GM23338 (cell line): ENCODE results near the gene ZNRF2. TPM values are rescaled to one million over a fixed set of nuclear protein-coding genes. Genes with fewer than 3 reads are reported as not detected.
"Not testable (repeated sequence)": the region's sequence is repeated elsewhere in the genome, so short reads cannot be mapped to it uniquely, and the experiment has no call there.

Experiments used
- ATAC-seq: fragments of 200-7000 bp; cut with Tn5 transposase; 3 replicates; pipeline ENCODE4 v1.9.1; 2020
- DNase-seq: peaks from one replicate; pipeline ENCODE4 v3.0.0-alpha.2; 2015; ENCODE audit warnings: low spot score
- H2AFZ ChIP-seq: fragments of 200-600 bp; sonication (generic); 2 replicates; pipeline ENCODE4 v1.8.0; 2016; ENCODE audit warnings: antibody characterized with exemption, mild to moderate bottlenecking, moderate library complexity
- H3F3A ChIP-seq: fragments of 200-600 bp; sonication (generic); replicated peaks from 2 replicates; pipeline ENCODE4 v1.8.0; 2017; ENCODE audit warnings: antibody characterized with exemption, mixed run types, low read depth
- H3K27ac ChIP-seq: fragments of 200-600 bp; sonication (generic); 2 replicates; pipeline ENCODE4 v1.6.1; 2016; ENCODE audit warnings: low read depth
- H3K27me3 ChIP-seq: fragments of 200-600 bp; sonication (generic); 2 replicates; pipeline ENCODE4 v1.8.0; 2016; ENCODE audit warnings: mild to moderate bottlenecking, mixed run types, moderate library complexity; ENCODE audit not compliant: insufficient read depth
- H3K36me3 ChIP-seq: fragments of 200-600 bp; sonication (generic); 2 replicates; pipeline ENCODE4 v1.8.0; 2016; ENCODE audit warnings: mild to moderate bottlenecking; ENCODE audit not compliant: insufficient read depth
- H3K4me1 ChIP-seq: fragments of 200-600 bp; sonication (generic); 2 replicates; pipeline ENCODE4 v1.8.0; 2016; ENCODE audit warnings: mild to moderate bottlenecking, moderate library complexity; ENCODE audit not compliant: insufficient read depth
- H3K4me2 ChIP-seq: fragments of 200-600 bp; sonication (generic); 2 replicates; pipeline ENCODE4 v1.7.1; 2017; ENCODE audit warnings: mixed run types
- H3K4me3 ChIP-seq: fragments of 200-600 bp; sonication (generic); 2 replicates; pipeline ENCODE4 v1.6.1; 2016; ENCODE audit warnings: mixed run types
- H3K79me2 ChIP-seq: fragments of 200-600 bp; sonication (generic); replicated peaks from 2 replicates; pipeline ENCODE4 v1.8.0; 2017; ENCODE audit warnings: mild to moderate bottlenecking; ENCODE audit not compliant: insufficient read depth
- H3K9me2 ChIP-seq: fragments of 200-600 bp; sonication (generic); 2 replicates; pipeline ENCODE4 v1.8.0; 2017; ENCODE audit not compliant: insufficient read depth
- H4K20me1 ChIP-seq: fragments of 200-600 bp; sonication (generic); replicated peaks from 2 replicates; pipeline ENCODE4 v1.8.0; 2017; ENCODE audit warnings: mild to moderate bottlenecking; ENCODE audit not compliant: insufficient read depth
- H3K27ac Mint-ChIP-seq: 2 replicates; pipeline ENCODE4 v1.8.0; 2020; ENCODE audit warnings: inconsistent platforms, mild to moderate bottlenecking, moderate library complexity, mixed read lengths
- H3K27me3 Mint-ChIP-seq: 3 replicates; pipeline ENCODE4 v1.8.0; 2022; ENCODE audit warnings: low read depth, mild to moderate bottlenecking, moderate library complexity, mixed read lengths, inconsistent platforms; ENCODE audit not compliant: insufficient read depth, poor library complexity
- H3K36me3 Mint-ChIP-seq: 3 replicates; pipeline ENCODE4 v1.8.0; 2021; ENCODE audit warnings: low read depth, mild to moderate bottlenecking, inconsistent platforms, moderate library complexity, mixed read lengths
- H3K4me1 Mint-ChIP-seq: 3 replicates; pipeline ENCODE4 v1.8.0; 2020; ENCODE audit warnings: mild to moderate bottlenecking, inconsistent platforms, mixed read lengths
- H3K4me3 Mint-ChIP-seq: 3 replicates; pipeline ENCODE4 v1.8.0; 2021; ENCODE audit warnings: moderate library complexity, mild to moderate bottlenecking, inconsistent platforms, mixed read lengths
- H3K9me3 Mint-ChIP-seq: 3 replicates; pipeline ENCODE4 v1.8.0; 2020; ENCODE audit warnings: moderate library complexity, mild to moderate bottlenecking, inconsistent platforms, mixed read lengths
- CREB1 ChIP-seq: fragments of 250-450 bp; sonication (Bioruptor Pico); IDR thresholded peaks from 2 replicates; pipeline ENCODE4 v1.5.0; 2020; ENCODE audit warnings: low read depth, mild to moderate bottlenecking, moderate library complexity
- JUNB ChIP-seq: IDR thresholded peaks from one replicate; pipeline ENCODE4 v1.6.1; 2016; ENCODE audit warnings: antibody characterized with exemption; ENCODE audit not compliant: unreplicated experiment
- POLR2AphosphoS5 ChIP-seq: IDR thresholded peaks from 2 replicates; pipeline ENCODE4 v1.6.1; 2016; ENCODE audit warnings: antibody characterized with exemption, low read depth
- REST ChIP-seq: IDR thresholded peaks from one replicate; pipeline ENCODE4 v1.6.1; 2018; ENCODE audit warnings: antibody characterized with exemption; ENCODE audit not compliant: unreplicated experiment
- STAT1 ChIP-seq: IDR thresholded peaks from one replicate; pipeline ENCODE4 v1.6.1; 2016; ENCODE audit warnings: antibody characterized with exemption; ENCODE audit not compliant: unreplicated experiment
- ZNF114 ChIP-seq: fragments of 250-450 bp; sonication (Bioruptor Pico); IDR thresholded peaks from 2 replicates; pipeline ENCODE4 v1.5.0; 2020; ENCODE audit warnings: mild to moderate bottlenecking, moderate library complexity
- polyA plus RNA-seq: library from polyadenylated mRNA; unstranded; fragments of >200 nt; fragmentation: Nextera tagmentation; extraction: Ambion mirVana; gene quantifications from 2 replicates; pipeline ENCODE4 v1.2.1, GENCODE V29; 2016
- total RNA-seq: library from RNA; depleted of rRNA; stranded (reverse); fragments of >200 nt; shearing (Covaris generic); gene quantifications from 2 replicates; pipeline ENCODE4 v1.2.3, GENCODE V29; 2014
- TF ChIP-seq, protein P1 (sequence below): IDR thresholded peaks from 2 replicates; pipeline ENCODE4 v1.6.1; 2016; ENCODE audit warnings: antibody characterized with exemption
- TF ChIP-seq, protein P2 (sequence below), 2 experiments: fragments of 200-600 bp in 1 of 2; sonication (generic) in 1 of 2; conservative IDR thresholded peaks; 2 replicates each; pipeline versions ENCODE4 v1.5.1 to v1.6.1; 2016 to 2017; ENCODE audit warnings: antibody characterized with exemption in 2 of 2, low read depth in 2 of 2, mild to moderate bottlenecking in 2 of 2, moderate library complexity in 1 of 2

Gene ZNRF2
- total and polyA plus RNA-seq, 2 experiments from 2014 or later: 6.0 to 34.7 TPM

DNA sequence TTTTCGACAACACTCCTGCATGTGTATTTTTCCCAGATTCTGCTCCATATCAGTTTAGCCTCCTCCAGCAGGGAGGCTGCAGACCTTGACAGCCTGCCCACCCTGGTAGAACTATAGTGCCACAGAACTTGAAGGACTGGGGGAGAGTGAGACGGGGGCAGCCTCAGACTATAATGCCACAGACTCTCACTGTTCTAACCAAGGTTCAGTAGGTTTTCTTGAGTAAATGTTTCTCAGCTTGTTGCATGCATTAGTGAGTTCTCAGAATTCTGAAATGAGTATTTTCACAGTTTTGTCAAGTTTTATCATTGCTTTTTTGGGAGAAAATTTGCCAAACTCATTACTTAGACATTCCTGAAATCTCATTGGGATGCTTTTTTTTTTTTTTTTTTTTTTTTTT is 95.9 kb downstream of the ZNRF2 start (continued):
- TF ChIP-seq, protein P1, sequence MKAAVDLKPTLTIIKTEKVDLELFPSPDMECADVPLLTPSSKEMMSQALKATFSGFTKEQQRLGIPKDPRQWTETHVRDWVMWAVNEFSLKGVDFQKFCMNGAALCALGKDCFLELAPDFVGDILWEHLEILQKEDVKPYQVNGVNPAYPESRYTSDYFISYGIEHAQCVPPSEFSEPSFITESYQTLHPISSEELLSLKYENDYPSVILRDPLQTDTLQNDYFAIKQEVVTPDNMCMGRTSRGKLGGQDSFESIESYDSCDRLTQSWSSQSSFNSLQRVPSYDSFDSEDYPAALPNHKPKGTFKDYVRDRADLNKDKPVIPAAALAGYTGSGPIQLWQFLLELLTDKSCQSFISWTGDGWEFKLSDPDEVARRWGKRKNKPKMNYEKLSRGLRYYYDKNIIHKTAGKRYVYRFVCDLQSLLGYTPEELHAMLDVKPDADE: no peak
- TF ChIP-seq STAT1 (no peak), CREB1 (CRISPR knock-in tag) (no peak), REST (no peak), ZNF114 (no peak), POLR2AphosphoS5 (no peak), JUNB (no peak)
- TF ChIP-seq, protein P2, sequence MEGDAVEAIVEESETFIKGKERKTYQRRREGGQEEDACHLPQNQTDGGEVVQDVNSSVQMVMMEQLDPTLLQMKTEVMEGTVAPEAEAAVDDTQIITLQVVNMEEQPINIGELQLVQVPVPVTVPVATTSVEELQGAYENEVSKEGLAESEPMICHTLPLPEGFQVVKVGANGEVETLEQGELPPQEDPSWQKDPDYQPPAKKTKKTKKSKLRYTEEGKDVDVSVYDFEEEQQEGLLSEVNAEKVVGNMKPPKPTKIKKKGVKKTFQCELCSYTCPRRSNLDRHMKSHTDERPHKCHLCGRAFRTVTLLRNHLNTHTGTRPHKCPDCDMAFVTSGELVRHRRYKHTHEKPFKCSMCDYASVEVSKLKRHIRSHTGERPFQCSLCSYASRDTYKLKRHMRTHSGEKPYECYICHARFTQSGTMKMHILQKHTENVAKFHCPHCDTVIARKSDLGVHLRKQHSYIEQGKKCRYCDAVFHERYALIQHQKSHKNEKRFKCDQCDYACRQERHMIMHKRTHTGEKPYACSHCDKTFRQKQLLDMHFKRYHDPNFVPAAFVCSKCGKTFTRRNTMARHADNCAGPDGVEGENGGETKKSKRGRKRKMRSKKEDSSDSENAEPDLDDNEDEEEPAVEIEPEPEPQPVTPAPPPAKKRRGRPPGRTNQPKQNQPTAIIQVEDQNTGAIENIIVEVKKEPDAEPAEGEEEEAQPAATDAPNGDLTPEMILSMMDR (conservative IDR thresholded peaks at IDR 0.05; ENCODE audit: low read depth in 2 of 2): no peak

GRCh38 chr7:30380824-30381223 is 96.4 kb downstream of the ZNRF2 start:
- not testable (repeated sequence) for H3K27me3 ChIP-seq, H3K27ac ChIP-seq, H3K4me3 ChIP-seq, H3F3A ChIP-seq, H3K27me3 Mint-ChIP-seq, H3K36me3 Mint-ChIP-seq, H3K4me1 Mint-ChIP-seq, ATAC-seq, H3K4me2 ChIP-seq, H3K4me3 Mint-ChIP-seq, H3K27ac Mint-ChIP-seq, H3K36me3 ChIP-seq, H2AFZ ChIP-seq, DNase-seq, H3K9me2 ChIP-seq, H3K4me1 ChIP-seq, H3K79me2 ChIP-seq, H4K20me1 ChIP-seq
- H3K9me3 Mint-ChIP-seq: peaks cover 14% of the 10 kb centered on the region

- Histone ChIP-seq H4K20me1 (no peaks in the 10 kb centered on the region), H3K4me2 (no peak overlapping the region)
- TF ChIP-seq POLR2AphosphoS5: no peak
- TF ChIP-seq, protein P2 (conservative IDR thresholded peaks at IDR 0.05; ENCODE audit: low read depth in 2 of 2): no peak
- TF ChIP-seq, protein P1: no peak
- TF ChIP-seq ZNF114: no peak
These were observed 98.2 kb downstream of the ZNRF2 start for GRCh38 chr7:30382607-30383006.

More at GRCh38 chr7:30382607-30383006, 98.2 kb downstream of the ZNRF2 start:
- H3K79me2 ChIP-seq: no peaks in the 10 kb centered on the region
- DNase-seq (no peak), ATAC-seq (no peak)
- no peaks in the 10 kb centered on the region for H3K4me1 ChIP-seq
- no peaks in the 10 kb centered on the region for H3K27me3 ChIP-seq
- no peak overlapping the region for H3K4me3 ChIP-seq
- no peaks in the 10 kb centered on the region for H3K9me2 ChIP-seq
- peaks cover 4% of the 10 kb centered on the region; the same call in 2 of the 3 replicates for H3K36me3 Mint-ChIP-seq
- peaks cover 14% of the 10 kb centered on the region for H3K9me3 Mint-ChIP-seq
- H3F3A ChIP-seq: no peaks in the 10 kb centered on the region
- no peak overlapping the region for H3K4me3 Mint-ChIP-seq
- no peak overlapping the region for H3K27ac ChIP-seq
- H3K27ac Mint-ChIP-seq: no peak overlapping the region
- no peaks in the 10 kb centered on the region for H3K36me3 ChIP-seq
- H3K27me3 Mint-ChIP-seq: peaks cover 2% of the 10 kb centered on the region
- no peak overlapping the region for H2AFZ ChIP-seq
- H3K4me1 Mint-ChIP-seq: no peaks in the 10 kb centered on the region; the same call in 2 of the 3 replicates
